Measurements from ENCODE around the gene RABGAP1L. TPM values are rescaled to one million over a fixed set of nuclear protein-coding genes. Genes with fewer than 3 reads are reported as not detected.

The RABGAP1L gene
- total and polyA plus RNA-seq, 2 of the 8 experiments (the other 6 are each of a cell fraction or from before 2014, with no cell fraction given), result 33.3 to 156 TPM

DNA sequence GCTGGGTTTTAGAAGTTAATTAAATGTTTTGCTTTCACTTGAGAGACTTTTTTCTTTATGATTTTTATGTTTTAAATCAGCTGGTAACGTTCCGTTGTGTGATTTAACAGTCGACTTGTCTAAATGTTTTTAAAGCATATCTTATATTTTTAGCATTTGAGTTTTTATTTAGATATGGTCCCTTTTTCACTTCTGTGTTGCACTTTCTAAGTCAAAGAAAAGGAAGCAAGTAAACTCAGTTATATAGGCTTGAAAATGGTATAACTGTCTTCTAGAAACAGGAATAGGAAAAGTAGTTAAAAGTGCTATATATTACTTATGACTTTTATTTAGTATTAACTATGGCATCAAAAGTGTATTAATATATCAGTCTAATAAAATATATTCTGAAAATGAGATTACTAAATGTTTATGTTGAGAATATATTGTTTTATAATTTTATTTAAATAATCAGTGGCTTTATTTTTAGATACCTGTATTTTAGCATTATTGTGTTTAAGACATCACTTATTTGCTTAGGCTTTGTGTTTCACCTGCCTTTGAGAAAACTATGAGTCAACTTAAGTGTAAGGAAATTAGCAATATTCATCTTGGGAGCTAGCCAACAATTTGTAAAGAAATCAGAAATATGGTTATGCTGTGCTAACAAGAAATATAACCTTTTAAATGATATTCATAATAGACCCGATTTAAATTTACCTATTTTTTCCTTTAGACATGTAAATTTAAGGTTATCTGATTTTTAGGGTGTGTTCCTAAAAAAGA lies 60.5 kb downstream of the RABGAP1L start:
- Histone ChIP-seq H3K9ac (replicated peaks in 1 of 4; ENCODE audit: extremely low read depth in 1 of 4, low read depth in 3 of 4, low read length in 3 of 4) (no peak overlapping the region), H3K36me3 (ENCODE audit: control insufficient read depth in 2 of 4, insufficient read depth in 4 of 4, low read length in 3 of 4) (peaks cover 0 to 4% (median 0%) of the 10 kb centered on the region in 4 experiments; a peak in 1 of 8 replicates), H4K20me1 (replicated peaks in 1 of 2; ENCODE audit: control insufficient read depth in 1 of 2, insufficient read depth in 2 of 2, low read length in 2 of 2) (no peaks in the 10 kb centered on the region), H4K5ac (ENCODE audit: insufficient read length, low read depth, low read length) (no peak overlapping the region), H3K4me2 (ENCODE audit: insufficient read depth in 1 of 2, low read depth in 2 of 2, low read length in 2 of 2) (no peak overlapping the region), H3K9me3 (ENCODE audit: insufficient read depth in 2 of 2, low read depth in 1 of 2, low read length in 1 of 2) (no peaks in the 10 kb centered on the region), H3K56ac (replicated peaks; ENCODE audit: insufficient read length, low read depth, low read length) (no peak overlapping the region), H2BK120ac (replicated peaks; ENCODE audit: low read depth, low read length) (no peak overlapping the region), H2BK15ac (ENCODE audit: low read length) (no peak overlapping the region), H3K14ac (ENCODE audit: insufficient read length) (no peak overlapping the region), H3K27me3 (replicated peaks in 1 of 4; ENCODE audit: control insufficient read depth in 3 of 4, extremely low read depth in 1 of 4, insufficient read depth in 3 of 4, low read length in 3 of 4) (no peaks in the 10 kb centered on the region), H3K23me2 (ENCODE audit: low read depth, low read length) (no peaks in the 10 kb centered on the region), H2BK12ac (ENCODE audit: low read depth, low read length) (no peak overlapping the region), H4K8ac (ENCODE audit: extremely low read depth, insufficient read depth, low read length) (no peak overlapping the region), H3K27ac (ENCODE audit: low read depth, low read length) (no peak overlapping the region), H2AFZ (ENCODE audit: low read length) (no peak overlapping the region), H3K4me1 (replicated peaks in 1 of 4; ENCODE audit: control insufficient read depth in 3 of 4, insufficient read depth in 4 of 4, low read length in 3 of 4) (no peaks in the 10 kb centered on the region), H2AK5ac (ENCODE audit: low read depth, low read length) (no peak overlapping the region), H2BK5ac (ENCODE audit: low read depth, low read length) (no peak overlapping the region), H3K23ac (ENCODE audit: insufficient read length) (no peak overlapping the region), H3K4ac (replicated peaks; ENCODE audit: insufficient read length, low read depth, low read length) (no peak overlapping the region), H3K4me3 (ENCODE audit: extremely low read depth in 1 of 4, insufficient read depth in 2 of 4, low read depth in 3 of 4, low read length in 4 of 4) (no peak overlapping the region), H3K18ac (ENCODE audit: extremely low read depth, low read length) (no peak overlapping the region), H4K91ac (replicated peaks; ENCODE audit: insufficient read length, low read length) (no peak overlapping the region), H3K79me2 (ENCODE audit: control insufficient read depth in 1 of 2, insufficient read depth in 2 of 2, low read length in 2 of 2) (no peaks in the 10 kb centered on the region), H2BK20ac (ENCODE audit: low read length) (no peak overlapping the region), H3K79me1 (ENCODE audit: low read depth, low read length) (no peaks in the 10 kb centered on the region)
- DNase-seq (ENCODE audit: low read depth in 1 of 2, low spot score in 2 of 2) (no peak), FAIRE-seq (no peak)
- CTCF ChIA-PET (ENCODE audit: partially characterized antibody), result interaction anchor here (0.7 to 1.2 kb wide), 2 partner anchors 199 to 302 kb away, joined by 3 read pairs; no protein-coding TSS in a partner anchor
- POLR2A ChIA-PET (ENCODE audit: partially characterized antibody), result interaction anchor here (1.4 kb wide), 1 partner anchor 352 kb away, joined by 6 read pairs; the partner anchor contains the start of genes GAS5 and ZBTB37
- 91% methylated on average over 4 of the region's 4 CpGs; no CpG with 5 or more reads in 1 of the 2 experiments for WGBS, 2 experiments (ENCODE audit: extremely low coverage in 1 of 2, insufficient coverage in 1 of 2, insufficient read length in 1 of 2, insufficient replicate concordance in 2 of 2, low coverage in 1 of 2, low lambda C conversion rate in 2 of 2, missing lambda C conversion rate in 1 of 2)
- no peak for TF ChIP-seq RNF2 (IDR thresholded peaks at IDR 0.05; ENCODE audit: borderline replicate concordance, low read depth, low read length, missing control alignments, poor library complexity, severe bottlenecking)
- TF ChIP-seq JUN (IDR thresholded peaks at IDR 0.05; ENCODE audit: low read depth, low read length), result no peak
- TF ChIP-seq BRCA1 (IDR thresholded peaks at IDR 0.05; ENCODE audit: low read depth, low read length), result no peak
- TF ChIP-seq TCF12 (IDR thresholded peaks at IDR 0.05; ENCODE audit: low read depth, low read length), result no peak
- TF ChIP-seq HDAC6 (IDR thresholded peaks at IDR 0.05; ENCODE audit: low read depth, low read length), result no peak
- TF ChIP-seq CBX8 (IDR thresholded peaks at IDR 0.05; ENCODE audit: borderline replicate concordance, low read depth, low read length), result no peak
- no peak for TF ChIP-seq CTBP2 (IDR thresholded peaks at IDR 0.05; ENCODE audit: borderline replicate concordance, insufficient read depth, insufficient read length, low read length)
- no peak for TF ChIP-seq POLR2A (IDR thresholded peaks at IDR 0.05; ENCODE audit: control extremely low read depth in 1 of 2, low read depth in 2 of 2, low read length in 2 of 2)
- TF ChIP-seq GABPA (IDR thresholded peaks at IDR 0.05; ENCODE audit: borderline replicate concordance, insufficient read depth, low read length), result no peak
- TF ChIP-seq POLR2AphosphoS5 (IDR thresholded peaks at IDR 0.05; ENCODE audit: low read depth, low read length), result no peak
- no peak for TF ChIP-seq RAD21 (IDR thresholded peaks at IDR 0.05 in 1 of 2, conservative IDR thresholded peaks at IDR 0.05 in 1 of 2; ENCODE audit: low read depth in 2 of 2, low read length in 2 of 2)
- no peak for TF ChIP-seq POU5F1 (IDR thresholded peaks at IDR 0.05; ENCODE audit: low read depth, low read length)
- TF ChIP-seq SIRT6 (IDR thresholded peaks at IDR 0.05; ENCODE audit: low read length), result no peak

All from H1 (cell line).